Measurements from ENCODE around the gene MBNL1. TPM values are rescaled to one million over a fixed set of nuclear protein-coding genes. Genes with fewer than 3 reads are reported as not detected.
"Not testable (repeated sequence)": the region's sequence is repeated elsewhere in the genome, so short reads cannot be mapped to it uniquely, and the experiment has no call there.

MBNL1 gene
- polyA plus RNA-seq, 3 donors: 50.2 to 54.7 (median 54.5) TPM

DNA sequence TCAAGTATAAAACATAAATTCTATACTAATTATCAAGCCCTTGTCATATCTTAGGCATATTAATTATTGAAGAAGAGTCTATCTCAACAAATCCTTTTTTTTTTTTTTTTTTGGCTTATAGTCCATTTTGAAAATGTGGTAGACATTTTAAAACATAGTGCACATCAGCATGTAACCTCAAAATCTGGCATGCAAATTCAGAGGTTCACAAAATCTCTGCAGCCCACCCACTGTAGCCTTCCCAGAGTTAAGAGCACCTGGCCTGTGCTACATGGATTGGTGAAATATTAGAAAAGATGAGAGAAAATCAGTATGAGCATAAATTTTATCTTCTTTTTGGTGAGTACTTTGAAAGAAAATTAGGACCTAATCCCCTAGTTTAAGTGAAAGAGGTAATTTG lies 84.8 kb downstream of the MBNL1 start:
- DNase-seq (ENCODE audit: extremely low read depth in 1 of 11, low read depth in 9 of 11, low spot score in 4 of 11): no peak

DNA sequence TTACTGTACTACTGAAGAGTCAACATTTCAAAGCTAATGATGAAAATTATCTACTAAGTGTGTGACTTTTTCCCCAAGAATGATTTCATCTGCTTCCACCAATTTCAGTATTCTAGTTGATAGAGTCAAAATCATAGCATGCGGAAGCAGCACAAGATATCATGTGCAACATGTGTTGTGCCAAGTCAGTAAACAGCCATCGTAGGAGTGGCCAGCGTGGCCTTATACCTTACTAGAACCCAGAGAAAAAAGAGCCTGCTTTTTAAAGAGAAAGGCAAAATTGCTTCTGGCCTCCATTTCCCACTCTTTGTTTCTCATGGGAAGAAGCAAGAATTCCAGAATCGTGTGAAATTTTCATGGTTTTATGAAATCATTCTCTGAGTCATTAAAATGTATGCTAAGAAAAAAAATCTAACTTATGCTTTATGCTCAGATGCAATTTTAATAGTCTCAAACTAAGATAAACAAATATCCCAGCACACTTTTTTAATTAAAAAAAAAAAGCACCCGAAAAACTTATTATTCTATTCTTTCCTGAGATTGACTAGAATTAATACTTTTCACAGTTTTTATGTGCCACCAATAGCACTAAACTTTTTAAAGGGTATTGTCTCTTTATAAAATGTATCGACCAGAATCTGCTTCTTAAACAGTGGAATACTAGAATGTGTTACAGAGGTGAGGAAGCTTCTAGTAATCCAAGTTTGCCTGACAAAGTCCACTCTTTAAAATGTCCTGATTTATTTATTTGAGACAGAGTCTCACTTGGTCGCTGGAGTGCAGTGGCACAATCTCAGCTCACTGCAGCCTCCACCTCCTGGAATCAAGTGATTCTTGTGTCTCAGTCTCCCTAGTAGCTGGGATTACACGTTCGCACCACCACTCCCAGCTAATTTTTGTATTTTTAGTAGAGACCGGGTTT lies 87.3 kb downstream of the MBNL1 start:
- no peak for DNase-seq (ENCODE audit: extremely low read depth in 1 of 11, low read depth in 9 of 11, low spot score in 4 of 11)

DNA sequence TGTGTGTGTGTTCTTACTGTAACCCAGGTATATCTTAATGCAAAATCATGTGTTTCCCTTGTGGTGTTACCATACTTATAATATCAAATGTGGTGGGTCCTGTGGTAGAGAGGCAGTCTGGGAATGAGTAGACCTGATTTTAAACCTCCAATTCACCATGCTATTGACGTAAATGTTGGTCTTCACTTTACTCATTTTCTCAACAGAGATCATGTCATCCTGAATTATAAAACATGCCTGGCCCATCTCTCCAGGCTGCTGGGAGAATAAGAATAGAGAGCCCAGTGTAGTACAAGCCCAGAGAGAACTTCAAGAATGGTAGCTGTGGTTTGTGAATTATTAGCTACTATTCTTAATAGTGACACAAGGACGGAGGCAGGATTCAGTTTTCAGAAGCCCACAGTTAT lies 88.1 kb downstream of the MBNL1 start:
- DNase-seq (ENCODE audit: extremely low read depth in 1 of 11, low read depth in 9 of 11, low spot score in 4 of 11): no peak

DNA sequence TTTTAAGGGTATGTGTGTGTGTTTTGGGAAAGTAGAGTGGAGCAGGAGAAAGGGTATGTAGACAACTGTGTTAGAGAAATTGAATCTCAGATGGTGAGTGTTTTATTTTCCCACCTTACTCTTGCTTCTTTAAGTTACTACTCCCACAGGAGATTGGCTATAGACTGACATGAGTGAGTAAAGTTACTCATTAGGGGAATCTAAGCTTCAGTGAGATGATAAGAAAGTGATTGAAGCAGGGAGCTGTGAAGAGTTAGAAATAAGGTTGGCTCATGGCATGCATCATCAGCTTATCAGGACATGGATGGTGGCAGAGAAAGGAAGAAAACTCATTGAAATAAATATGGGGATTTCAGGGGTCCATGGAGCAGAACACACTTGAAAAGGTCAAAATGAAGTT lies 88.9 kb downstream of the MBNL1 start:
- DNase-seq (ENCODE audit: extremely low read depth in 1 of 11, low read depth in 9 of 11, low spot score in 4 of 11): no peak

DNA sequence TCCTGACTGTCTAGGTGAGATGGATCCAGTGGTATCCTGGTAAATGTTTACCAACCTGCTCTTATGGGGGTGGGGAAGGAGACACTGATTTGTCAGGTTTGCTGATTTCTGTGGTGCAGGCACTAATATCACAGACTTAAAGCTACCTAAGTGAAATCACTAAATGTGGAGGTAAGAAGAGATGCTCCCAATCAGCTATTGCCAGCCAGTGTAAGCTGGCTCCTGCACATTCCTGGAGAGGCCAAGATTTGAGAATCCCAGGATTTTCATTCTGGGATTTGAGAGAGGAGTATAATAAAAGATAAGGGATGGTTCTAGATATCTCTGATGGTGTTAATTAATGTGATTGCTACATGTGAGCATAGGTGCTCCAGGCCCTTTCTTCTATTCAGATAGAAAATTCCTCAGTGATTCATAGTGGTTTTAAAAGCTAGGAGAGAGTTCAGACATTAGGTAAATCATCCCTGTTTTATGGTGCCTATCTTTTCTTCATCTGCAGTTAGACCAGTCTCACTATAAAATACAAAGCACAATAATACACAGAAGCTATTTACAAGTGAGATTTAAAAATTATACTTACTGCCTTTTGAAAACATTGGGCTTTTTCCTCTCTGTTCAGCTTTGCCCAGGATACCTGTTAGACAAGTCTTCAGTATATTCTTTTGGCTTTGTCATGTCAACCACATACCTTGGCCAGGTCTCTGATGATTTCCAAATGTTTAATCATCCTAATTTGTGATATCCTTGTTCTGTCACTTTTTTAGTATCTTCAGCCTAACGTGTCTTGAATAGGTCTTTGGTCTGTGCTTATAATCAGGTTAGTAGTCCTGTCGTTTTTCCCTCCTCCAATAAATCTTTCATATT lies 90.9 kb downstream of the MBNL1 start:
- DNase-seq (ENCODE audit: extremely low read depth in 1 of 11, low read depth in 9 of 11, low spot score in 4 of 11): no peak

DNA sequence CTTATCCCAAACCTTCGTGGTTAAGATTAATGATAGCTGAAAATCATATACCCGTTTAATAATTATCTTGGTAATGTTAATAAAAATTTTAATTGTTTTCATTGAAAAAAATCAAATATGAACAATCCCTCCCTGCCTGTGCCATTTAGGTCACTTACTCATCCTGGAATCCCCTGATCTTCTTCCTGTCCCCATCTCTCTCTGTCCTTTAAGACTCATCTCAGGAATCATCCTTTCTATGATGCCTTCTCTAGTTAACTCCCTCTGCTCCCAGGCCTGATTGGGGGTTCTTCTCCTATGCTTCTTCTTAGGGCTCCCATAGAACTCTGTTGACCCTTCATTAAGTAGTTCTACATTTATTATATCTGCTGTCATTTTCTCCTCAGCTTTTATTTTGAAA lies 91.6 kb downstream of the MBNL1 start:
- DNase-seq (ENCODE audit: extremely low read depth in 1 of 11, low read depth in 9 of 11, low spot score in 4 of 11): no peak

DNA sequence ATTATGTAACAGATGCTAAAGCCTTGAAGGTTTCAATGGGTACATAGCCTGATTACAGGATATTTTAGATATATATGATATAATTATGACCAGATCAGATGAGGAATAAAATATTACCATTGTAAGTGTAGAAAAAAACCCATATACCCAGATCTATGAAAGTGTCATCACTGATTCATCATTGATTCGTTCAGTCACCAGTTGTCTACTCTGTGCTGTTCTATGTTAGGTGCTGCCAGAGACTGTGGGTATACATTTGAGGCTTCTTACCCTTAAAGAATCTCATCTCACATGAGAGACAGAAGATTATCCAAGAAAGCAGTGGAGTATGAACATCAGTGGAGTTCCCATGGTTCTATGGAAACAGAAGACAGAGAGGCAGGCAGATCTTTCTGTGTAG lies 92.2 kb downstream of the MBNL1 start:
- DNase-seq (ENCODE audit: extremely low read depth in 1 of 11, low read depth in 9 of 11, low spot score in 4 of 11): no peak

DNA sequence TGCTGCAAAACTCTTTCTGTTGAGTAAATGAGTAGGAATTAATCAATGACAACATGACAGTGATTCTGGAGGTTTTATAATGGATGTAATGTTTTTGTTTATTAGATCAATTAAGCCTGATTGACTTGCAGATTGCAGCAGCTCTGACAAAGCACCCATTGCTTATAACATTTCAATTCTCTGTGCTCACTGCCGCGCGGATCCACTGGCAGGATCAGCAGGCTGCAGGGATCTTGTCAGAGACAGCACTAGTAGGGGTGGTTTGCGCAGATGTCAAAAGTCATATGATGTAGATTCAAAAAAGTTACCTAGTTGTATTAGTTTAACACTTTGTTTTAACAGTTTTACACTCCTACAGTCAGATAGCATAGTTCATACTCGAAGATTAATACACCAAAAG lies 93.4 kb downstream of the MBNL1 start:
- DNase-seq (ENCODE audit: extremely low read depth in 1 of 11, low read depth in 9 of 11, low spot score in 4 of 11): no peak

DNA sequence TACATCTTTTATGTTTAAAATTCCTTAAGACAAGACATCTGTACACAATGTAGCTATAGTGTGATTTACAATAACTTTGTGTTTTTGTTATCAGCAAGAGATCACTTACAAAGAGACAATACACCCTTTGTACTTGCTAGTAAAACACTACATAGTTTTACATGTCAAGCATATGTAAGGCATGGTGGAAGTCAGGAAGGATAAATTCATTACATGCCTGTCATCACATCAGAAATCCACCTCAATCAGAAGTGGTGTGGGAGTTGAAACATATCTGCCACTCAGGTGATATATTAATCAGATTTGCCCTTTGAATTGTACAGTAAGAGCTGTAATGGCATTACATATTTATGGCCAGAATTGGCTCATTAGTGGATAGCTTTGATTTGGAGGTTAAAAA lies 95.5 kb downstream of the MBNL1 start:
- DNase-seq (ENCODE audit: extremely low read depth in 1 of 11, low read depth in 9 of 11, low spot score in 4 of 11): no peak

DNA sequence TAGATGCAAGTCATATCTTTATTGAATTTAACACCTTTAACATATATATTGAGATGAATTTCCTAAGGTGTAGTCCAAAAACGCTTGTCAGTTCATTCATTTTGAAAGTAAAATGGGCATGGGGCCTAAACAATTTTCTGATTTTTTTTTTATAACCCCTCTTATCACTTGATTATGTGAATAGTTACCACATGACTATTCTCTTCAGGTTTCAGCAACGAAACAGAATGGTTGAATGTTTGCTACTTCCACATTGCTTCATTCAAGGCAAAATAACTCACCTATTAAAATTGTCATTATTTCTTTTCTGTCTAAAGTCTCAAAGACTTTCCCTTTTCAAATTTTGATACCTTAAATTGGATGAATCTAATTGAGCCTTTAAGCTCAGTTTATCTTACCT lies 96.4 kb downstream of the MBNL1 start:
- DNase-seq (ENCODE audit: extremely low read depth in 1 of 11, low read depth in 9 of 11, low spot score in 4 of 11): no peak

DNA sequence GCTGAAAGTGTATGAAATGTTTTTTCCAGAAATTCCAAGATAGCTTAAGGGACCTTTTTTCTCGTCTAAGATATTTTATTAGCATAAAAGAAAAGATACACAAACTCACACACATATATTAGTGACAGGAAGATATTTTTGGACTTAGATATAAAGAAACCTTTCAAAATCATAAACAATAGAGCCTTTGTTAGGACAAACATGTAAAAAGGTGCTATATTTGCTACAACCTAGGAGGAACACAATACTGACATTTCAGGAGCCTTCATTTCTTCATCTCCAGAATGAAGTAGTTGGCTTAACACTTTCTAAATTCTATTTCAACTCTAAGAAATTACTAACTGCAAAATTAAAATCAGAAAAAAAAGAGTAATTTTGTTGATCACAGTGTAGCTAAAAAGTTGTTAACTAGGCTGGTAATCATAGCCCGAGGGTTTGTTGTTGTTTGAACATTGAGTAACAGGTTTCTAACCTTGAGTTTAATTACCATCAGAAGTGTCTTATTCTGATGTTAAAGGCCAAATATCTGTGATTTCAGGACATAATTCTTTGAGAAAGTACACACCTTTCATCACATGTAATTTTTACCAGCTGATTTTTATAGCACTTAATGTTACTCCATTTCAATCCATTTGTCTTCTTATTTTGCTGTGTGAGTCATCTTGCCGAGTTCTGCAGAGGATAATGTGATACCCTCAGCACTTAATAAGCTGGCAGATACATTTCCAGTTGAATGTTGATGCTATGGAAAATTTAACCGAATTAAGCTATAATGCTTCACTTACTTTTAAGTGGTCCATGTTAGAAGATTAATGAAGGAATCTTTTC lies 97.3 kb downstream of the MBNL1 start:
- no peak for DNase-seq (ENCODE audit: extremely low read depth in 1 of 11, low read depth in 9 of 11, low spot score in 4 of 11)

DNA sequence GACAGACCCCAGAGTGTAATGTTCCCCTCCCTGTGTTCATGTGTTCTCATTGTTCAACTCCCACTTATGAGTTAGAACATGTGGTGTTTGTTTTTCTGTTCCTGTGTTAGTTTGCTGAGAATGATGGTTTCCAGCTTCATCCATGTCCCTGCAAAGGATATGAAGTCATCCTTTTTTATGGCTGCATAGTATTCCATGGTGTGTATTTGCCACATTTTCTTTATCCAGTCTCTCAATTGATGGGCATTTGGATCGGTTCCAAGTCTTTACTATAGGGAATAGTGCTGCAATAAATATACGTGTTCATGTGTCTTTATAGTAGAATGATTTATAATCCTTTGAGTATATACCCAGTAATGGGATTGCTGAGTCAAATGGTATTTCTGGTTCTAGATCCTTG lies 98.5 kb downstream of the MBNL1 start:
- DNase-seq (ENCODE audit: extremely low read depth in 1 of 11, low read depth in 9 of 11, low spot score in 4 of 11): not testable (repeated sequence)

DNA sequence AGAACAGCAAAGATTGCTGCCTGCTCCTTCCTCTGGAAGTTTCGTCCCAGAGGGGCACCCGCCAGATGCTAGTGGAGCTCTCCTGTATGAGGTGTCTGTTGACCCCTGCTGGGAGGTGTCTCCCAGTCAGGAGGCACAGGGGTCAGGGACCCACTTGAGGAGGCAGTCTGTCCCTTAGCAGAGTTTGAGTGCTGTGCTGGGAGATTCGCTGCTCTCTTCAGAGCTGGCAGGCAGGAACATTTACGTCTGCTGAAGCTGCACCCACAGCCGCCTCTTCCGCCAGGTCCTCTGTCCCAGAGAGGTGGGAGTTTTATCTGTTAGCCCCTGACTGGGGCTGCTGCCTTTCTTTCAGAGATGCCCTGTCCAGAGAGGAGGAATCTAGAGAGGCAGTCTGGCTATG lies 103.9 kb downstream of the MBNL1 start:
- DNase-seq (ENCODE audit: extremely low read depth in 1 of 11, low read depth in 9 of 11, low spot score in 4 of 11): not testable (repeated sequence)

DNA sequence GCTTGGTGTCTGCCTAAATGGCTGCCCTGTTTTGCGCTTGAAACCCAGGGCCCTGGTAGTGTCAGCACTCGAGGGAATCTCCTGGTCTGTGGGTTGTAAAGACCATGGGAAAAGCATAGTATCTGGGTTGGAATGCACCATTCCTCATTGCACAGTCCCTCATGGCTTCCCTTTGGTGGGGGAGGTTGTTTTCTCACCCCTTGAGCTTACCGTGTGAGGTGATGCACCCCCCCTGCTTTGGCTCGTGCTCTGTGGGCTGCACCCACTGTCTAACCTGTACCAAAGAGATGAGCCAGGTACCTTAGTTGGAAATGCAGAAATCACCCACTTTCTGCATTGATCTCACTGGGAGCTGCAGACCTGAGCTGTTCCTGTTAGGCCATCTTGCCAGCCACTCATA lies 104.7 kb downstream of the MBNL1 start:
- DNase-seq (ENCODE audit: extremely low read depth in 1 of 11, low read depth in 9 of 11, low spot score in 4 of 11): no peak

DNA sequence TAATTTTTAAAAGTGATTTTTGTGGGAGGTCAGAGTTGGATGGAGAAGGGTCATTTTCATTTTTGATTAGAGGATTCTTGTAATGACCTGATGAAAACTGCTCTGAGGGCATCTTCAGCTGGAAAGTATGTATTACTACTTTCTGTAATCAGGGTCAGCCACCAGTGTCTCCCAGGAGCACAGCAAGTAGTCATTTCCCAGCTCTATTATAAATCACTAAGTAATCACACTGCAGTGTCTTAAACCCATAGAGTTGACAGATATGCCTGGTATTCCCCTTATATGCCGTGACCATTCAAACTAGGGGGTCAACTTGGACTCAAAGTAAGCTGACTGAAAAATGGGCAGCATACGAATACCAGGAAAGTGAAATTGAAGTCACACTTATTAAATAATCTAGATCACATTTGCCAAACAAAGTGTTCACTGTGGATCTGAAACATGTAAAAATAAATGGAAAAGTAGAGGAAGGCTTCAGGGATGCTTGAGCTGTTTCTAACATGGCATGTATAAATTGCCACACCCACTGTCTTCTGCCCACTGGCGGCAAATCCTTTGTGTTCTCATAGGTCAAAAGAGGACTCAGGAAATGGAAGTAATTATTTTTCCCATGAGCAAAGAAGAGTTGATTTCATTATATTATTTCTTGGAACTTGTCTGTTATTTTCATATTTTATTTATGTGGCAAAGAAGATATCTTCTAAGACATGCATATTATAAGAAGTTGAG lies 105.7 kb downstream of the MBNL1 start:
- no peak for DNase-seq (ENCODE audit: extremely low read depth in 1 of 11, low read depth in 9 of 11, low spot score in 4 of 11)

DNA sequence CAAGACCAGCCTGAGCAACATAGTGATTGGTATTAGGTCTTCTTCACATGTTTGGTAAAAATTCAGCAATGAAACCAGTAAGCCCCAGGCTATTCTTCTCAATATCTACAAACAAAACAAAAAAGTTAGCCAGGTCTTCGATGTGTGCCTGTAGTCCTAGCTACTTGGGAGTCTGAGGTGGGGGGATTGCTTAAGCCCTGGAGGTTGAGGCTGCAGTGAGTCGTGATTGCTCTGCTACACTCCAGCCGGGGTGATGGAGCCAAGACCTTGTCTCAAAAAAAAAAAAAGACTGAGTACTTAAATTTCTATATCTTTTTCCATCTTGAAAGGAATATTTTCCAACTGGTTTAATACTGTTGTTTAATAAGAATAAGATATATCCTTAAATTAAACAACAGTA lies 106.8 kb downstream of the MBNL1 start:
- no peak for DNase-seq (ENCODE audit: extremely low read depth in 1 of 11, low read depth in 9 of 11, low spot score in 4 of 11)

DNA sequence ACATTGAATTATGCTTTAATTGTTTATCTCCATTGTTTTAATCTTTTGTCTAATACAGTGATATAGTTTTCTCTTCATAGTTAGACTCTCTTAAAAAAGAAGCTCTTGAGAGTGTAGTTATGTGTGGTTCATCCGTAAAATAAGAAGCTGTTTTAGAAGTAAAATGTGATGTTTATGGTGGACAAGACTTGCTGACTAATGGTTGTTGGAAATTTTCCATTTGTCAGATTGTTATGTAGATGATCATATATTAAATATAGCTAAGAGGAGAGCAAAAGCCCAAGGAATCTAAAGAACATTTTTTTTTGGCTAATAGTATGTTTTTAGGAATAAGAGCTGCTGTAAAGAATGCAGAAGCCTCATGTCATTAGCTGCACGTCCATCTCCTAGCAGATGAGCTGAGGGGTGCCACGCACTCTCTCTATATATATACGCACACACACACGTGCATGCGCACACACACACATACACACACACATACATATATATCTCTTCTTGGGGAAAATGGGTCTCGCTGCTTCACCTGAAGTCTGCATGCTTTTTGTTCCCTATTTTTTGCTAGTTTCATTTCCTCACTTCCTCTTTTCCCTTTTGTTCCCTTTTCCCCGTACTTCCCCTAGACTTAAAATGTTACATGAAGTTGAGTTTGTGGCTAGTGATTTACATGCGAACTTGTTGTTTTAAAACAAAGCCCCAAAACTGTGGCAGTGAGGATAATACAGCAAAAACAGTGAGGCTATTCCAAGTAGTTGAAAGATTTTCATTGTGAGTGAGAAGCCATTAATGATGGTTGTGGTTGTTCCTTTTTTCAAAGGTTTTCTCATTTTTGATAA lies 107.8 kb downstream of the MBNL1 start:
- DNase-seq (ENCODE audit: extremely low read depth in 1 of 11, low read depth in 9 of 11, low spot score in 4 of 11): no peak

DNA sequence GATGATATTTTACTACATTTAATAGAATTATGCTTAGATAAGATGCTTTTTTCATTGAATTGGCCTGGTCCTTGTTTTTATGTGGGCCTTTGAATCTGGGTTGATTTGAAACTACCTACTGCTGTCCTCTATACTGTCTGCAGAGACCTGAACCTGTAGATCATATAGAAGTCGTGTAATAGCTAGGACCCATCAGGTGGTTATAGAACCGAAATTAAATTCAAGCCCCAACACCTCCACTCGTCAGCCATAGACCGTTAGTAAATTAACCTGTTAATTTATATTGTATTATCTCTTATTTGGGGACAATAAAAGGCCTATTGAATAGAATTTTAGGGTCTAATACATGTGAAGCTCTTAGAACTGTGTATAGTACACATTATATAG lies 108.4 kb downstream of the MBNL1 start:
- DNase-seq (ENCODE audit: extremely low read depth in 1 of 11, low read depth in 9 of 11, low spot score in 4 of 11): no peak

Data from renal cortex interstitium (tissue), 11 donors.